SK-N-SH treated with all-trans-retinoic acid at 6 μM for 48 hours (cell line): ENCODE measurements around the gene ESD.

Experiments used
- ATAC-seq: fragments of 200-7000 bp; cut with Tn5 transposase; 3 replicates; pipeline ENCODE4 v1.9.1; 2020; ENCODE audit warnings: mild to moderate bottlenecking, moderate library complexity
- BACH2 ChIP-seq: fragments of 250-450 bp; sonication (Bioruptor Pico); IDR thresholded peaks from 2 replicates; pipeline ENCODE4 v1.9.0; 2021; ENCODE audit warnings: mild to moderate bottlenecking, borderline replicate concordance
- CSDC2 ChIP-seq: fragments of 250-450 bp; sonication (Bioruptor Pico); IDR thresholded peaks from 2 replicates; pipeline ENCODE4 v1.5.0; 2020; ENCODE audit warnings: mild to moderate bottlenecking, moderate library complexity
- ESRRG ChIP-seq: fragments of 250-450 bp; sonication (Bioruptor Pico); IDR thresholded peaks from 2 replicates; pipeline ENCODE4 v1.6.1; 2021; ENCODE audit warnings: mild to moderate bottlenecking
- GLIS3 ChIP-seq: fragments of 250-450 bp; sonication (Bioruptor Pico); IDR thresholded peaks from 2 replicates; pipeline ENCODE4 v1.5.0; 2020; ENCODE audit warnings: mild to moderate bottlenecking, moderate library complexity
- ISL1 ChIP-seq: fragments of 250-450 bp; sonication (Bioruptor Pico); IDR thresholded peaks from 2 replicates; pipeline ENCODE4 v2.1.2; 2022; ENCODE audit warnings: mild to moderate bottlenecking, moderate library complexity
- OSR1 ChIP-seq: fragments of 250-450 bp; sonication (Bioruptor Pico); IDR thresholded peaks from 2 replicates; pipeline ENCODE4 v1.8.0; 2022; ENCODE audit warnings: moderate library complexity, mild to moderate bottlenecking, inconsistent platforms
- PATZ1 ChIP-seq: fragments of 250-450 bp; sonication (Bioruptor Pico); IDR thresholded peaks from 2 replicates; pipeline ENCODE4 v1.8.0; 2020; ENCODE audit warnings: mild to moderate bottlenecking, moderate library complexity, borderline replicate concordance
- POU6F1 ChIP-seq: fragments of 250-450 bp; sonication (Bioruptor Pico); IDR thresholded peaks from 2 replicates; pipeline ENCODE4 v1.8.0; 2021; ENCODE audit warnings: low read depth, mild to moderate bottlenecking, moderate library complexity, borderline replicate concordance
- RARB ChIP-seq: fragments of 250-450 bp; sonication (Bioruptor Pico); IDR thresholded peaks from 2 replicates; pipeline ENCODE4 v1.8.0; 2021; ENCODE audit warnings: mild to moderate bottlenecking, moderate library complexity
- SNAI2 ChIP-seq: fragments of 250-450 bp; sonication (Bioruptor Pico); IDR thresholded peaks from 2 replicates; pipeline ENCODE4 v1.5.0; 2020; ENCODE audit warnings: mild to moderate bottlenecking, moderate library complexity
- TCF4 ChIP-seq: fragments of 250-450 bp; sonication (Bioruptor Pico); IDR thresholded peaks from 2 replicates; pipeline ENCODE4 v1.8.0; 2021; ENCODE audit warnings: mild to moderate bottlenecking, moderate library complexity, borderline replicate concordance
- TOX ChIP-seq: fragments of 250-450 bp; sonication (Bioruptor Pico); IDR thresholded peaks from 2 replicates; pipeline ENCODE4 v1.8.0; 2021; ENCODE audit warnings: mild to moderate bottlenecking, moderate library complexity, borderline replicate concordance
- TSHZ2 ChIP-seq: fragments of 250-450 bp; sonication (Bioruptor Pico); IDR thresholded peaks from 2 replicates; pipeline ENCODE4 v1.5.0; 2020; ENCODE audit warnings: mild to moderate bottlenecking, moderate library complexity
- ZC3H10 ChIP-seq: fragments of 250-450 bp; sonication (Bioruptor Pico); IDR thresholded peaks from 2 replicates; pipeline ENCODE4 v1.5.1; 2021; ENCODE audit warnings: mild to moderate bottlenecking, moderate library complexity
- ZFP3 ChIP-seq: fragments of 250-450 bp; sonication (Bioruptor Pico); IDR thresholded peaks from 2 replicates; pipeline ENCODE4 v1.5.0; 2020; ENCODE audit warnings: mild to moderate bottlenecking, moderate library complexity
- ZFP30 ChIP-seq: fragments of 450-650 bp; formaldehyde crosslinking; IDR thresholded peaks from 2 replicates; pipeline ENCODE4 v1.5.0; 2022; ENCODE audit warnings: mild to moderate bottlenecking, moderate library complexity
- ZNF565 ChIP-seq: fragments of 450-650 bp; formaldehyde crosslinking; conservative IDR thresholded peaks from 2 replicates; pipeline ENCODE4 v1.5.0; 2020; ENCODE audit warnings: low read depth, mild to moderate bottlenecking, moderate library complexity
- ZNF70 ChIP-seq: fragments of 450-650 bp; formaldehyde crosslinking; IDR thresholded peaks from 2 replicates; pipeline ENCODE4 v1.5.0; 2020; ENCODE audit warnings: mild to moderate bottlenecking, moderate library complexity
- ZNF8 ChIP-seq: fragments of 450-650 bp; formaldehyde crosslinking; IDR thresholded peaks from 2 replicates; pipeline ENCODE4 v1.5.0; 2020; ENCODE audit warnings: mild to moderate bottlenecking, moderate library complexity
- TF ChIP-seq, protein P1 (sequence below): fragments of 250-450 bp; sonication (Bioruptor Pico); IDR thresholded peaks from 2 replicates; pipeline ENCODE4 v1.5.1; 2020; ENCODE audit warnings: low read depth, mild to moderate bottlenecking, moderate library complexity

The ESD gene

GRCh38 chr13:46796129-46796514 is 839 bp downstream of the ESD start:
- no peak for TF ChIP-seq SNAI2 (CRISPR knock-in tag)
- TF ChIP-seq RARB (CRISPR knock-in tag) = no peak
- no peak for ATAC-seq

GRCh38 chr13:46795321-46795720 is 1.6 kb downstream of the ESD start:
- TF ChIP-seq ZFP3 (CRISPR knock-in tag) (no peak), OSR1 (CRISPR knock-in tag) (no peak), ZFP30 (CRISPR knock-in tag) (no peak), TOX (no peak), PATZ1 (CRISPR knock-in tag) (no peak), ESRRG (CRISPR knock-in tag) (no peak), BACH2 (no peak), ZNF70 (CRISPR knock-in tag) (no peak)
- TF ChIP-seq, protein P1, sequence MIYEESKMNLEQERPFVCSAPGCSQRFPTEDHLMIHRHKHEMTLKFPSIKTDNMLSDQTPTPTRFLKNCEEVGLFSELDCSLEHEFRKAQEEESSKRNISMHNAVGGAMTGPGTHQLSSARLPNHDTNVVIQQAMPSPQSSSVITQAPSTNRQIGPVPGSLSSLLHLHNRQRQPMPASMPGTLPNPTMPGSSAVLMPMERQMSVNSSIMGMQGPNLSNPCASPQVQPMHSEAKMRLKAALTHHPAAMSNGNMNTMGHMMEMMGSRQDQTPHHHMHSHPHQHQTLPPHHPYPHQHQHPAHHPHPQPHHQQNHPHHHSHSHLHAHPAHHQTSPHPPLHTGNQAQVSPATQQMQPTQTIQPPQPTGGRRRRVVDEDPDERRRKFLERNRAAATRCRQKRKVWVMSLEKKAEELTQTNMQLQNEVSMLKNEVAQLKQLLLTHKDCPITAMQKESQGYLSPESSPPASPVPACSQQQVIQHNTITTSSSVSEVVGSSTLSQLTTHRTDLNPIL (CRISPR knock-in tag) = no peak
- TF ChIP-seq, all 23 proteins: peak for 0
- no peak for ATAC-seq

DNA sequence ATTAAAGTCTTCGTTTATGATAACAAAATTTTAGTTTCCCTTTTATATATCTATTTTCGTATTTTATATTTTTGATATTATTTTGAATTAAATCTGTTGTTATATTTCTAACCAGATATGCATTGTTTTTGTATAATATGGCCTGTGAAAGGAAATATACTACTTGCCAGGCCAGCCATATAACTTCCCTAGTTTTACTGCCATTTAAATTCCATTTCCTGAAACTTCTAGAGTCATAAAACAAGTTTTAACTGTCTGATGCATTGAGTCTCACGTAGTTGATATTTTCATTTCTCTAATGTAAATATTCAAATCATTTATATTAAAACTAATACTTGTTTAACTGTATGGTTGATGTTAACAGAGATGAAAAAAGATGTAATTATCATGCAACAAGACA is 13.5 kb downstream of the ESD start:
- ATAC-seq = no peak
- TF ChIP-seq GLIS3 (CRISPR knock-in tag) = no peak
- no peak for TF ChIP-seq ISL1 (CRISPR knock-in tag)
- TF ChIP-seq TOX = no peak
- TF ChIP-seq PATZ1 (CRISPR knock-in tag) = no peak
- TF ChIP-seq, protein P1 (CRISPR knock-in tag) = no peak
- no peak for TF ChIP-seq ZNF70 (CRISPR knock-in tag)

- no peak for ATAC-seq
- TF ChIP-seq POU6F1 (CRISPR knock-in tag) = no peak
- no peak for TF ChIP-seq ZNF70 (CRISPR knock-in tag)
- no peak for TF ChIP-seq TSHZ2 (CRISPR knock-in tag)
- no peak for TF ChIP-seq PATZ1 (CRISPR knock-in tag)
- TF ChIP-seq TCF4 = no peak
- TF ChIP-seq ZNF565 (CRISPR knock-in tag) = no peak
- no peak for TF ChIP-seq TOX
- TF ChIP-seq BACH2 = no peak
- TF ChIP-seq ZNF8 (CRISPR knock-in tag) = no peak
- TF ChIP-seq, protein P1 (CRISPR knock-in tag) = no peak
- no peak for TF ChIP-seq ZC3H10 (CRISPR knock-in tag)
- TF ChIP-seq ZFP3 (CRISPR knock-in tag) = no peak
- no peak for TF ChIP-seq ZFP30 (CRISPR knock-in tag)
- TF ChIP-seq OSR1 (CRISPR knock-in tag) = no peak
- no peak for TF ChIP-seq CSDC2
These were observed 14.3 kb downstream of the ESD start for GRCh38 chr13:46782691-46783090.
